ENCODE measurements around the gene F8A1.
"Not testable (repeated sequence)": the region's sequence is repeated elsewhere in the genome, so short reads cannot be mapped to it uniquely, and the experiment has no call there.

F8A1 gene

DNA sequence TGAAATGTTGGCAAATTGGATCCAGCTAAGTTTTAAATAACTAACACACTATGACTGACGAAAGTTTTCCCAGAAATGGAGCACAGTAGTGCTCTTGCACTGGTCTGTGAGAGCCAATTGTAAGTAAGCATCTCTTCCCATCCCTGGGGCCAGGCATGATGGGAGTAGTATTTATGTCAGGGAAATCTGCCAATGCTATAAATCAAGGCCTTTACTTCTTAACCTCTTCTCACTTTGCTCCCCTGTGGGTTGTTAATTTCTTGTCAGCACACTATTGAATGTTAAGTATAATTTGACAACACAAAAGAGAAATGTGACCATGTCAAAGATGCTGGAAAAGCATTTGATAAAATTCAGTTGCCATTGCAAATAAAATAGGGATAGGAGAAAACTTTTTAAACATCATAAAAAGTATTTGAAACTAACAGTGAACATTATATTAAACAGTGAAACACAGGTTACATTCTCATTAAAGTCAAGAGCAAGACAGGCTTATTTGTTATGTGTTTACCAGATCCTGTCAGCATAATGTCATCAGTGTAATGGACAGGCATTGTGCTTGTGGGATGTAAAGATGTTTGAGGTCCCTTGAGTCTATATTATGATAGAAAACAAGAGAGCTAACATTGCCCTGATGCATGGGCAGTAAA lies 5.0 kb downstream of the F8A1 start:
- DNase-seq (ENCODE audit: low read depth): no peak
- TF ChIP-seq, protein P1, sequence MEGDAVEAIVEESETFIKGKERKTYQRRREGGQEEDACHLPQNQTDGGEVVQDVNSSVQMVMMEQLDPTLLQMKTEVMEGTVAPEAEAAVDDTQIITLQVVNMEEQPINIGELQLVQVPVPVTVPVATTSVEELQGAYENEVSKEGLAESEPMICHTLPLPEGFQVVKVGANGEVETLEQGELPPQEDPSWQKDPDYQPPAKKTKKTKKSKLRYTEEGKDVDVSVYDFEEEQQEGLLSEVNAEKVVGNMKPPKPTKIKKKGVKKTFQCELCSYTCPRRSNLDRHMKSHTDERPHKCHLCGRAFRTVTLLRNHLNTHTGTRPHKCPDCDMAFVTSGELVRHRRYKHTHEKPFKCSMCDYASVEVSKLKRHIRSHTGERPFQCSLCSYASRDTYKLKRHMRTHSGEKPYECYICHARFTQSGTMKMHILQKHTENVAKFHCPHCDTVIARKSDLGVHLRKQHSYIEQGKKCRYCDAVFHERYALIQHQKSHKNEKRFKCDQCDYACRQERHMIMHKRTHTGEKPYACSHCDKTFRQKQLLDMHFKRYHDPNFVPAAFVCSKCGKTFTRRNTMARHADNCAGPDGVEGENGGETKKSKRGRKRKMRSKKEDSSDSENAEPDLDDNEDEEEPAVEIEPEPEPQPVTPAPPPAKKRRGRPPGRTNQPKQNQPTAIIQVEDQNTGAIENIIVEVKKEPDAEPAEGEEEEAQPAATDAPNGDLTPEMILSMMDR (IDR thresholded peaks at IDR 0.05; ENCODE audit: low read depth, low read length, missing control alignments): no peak
- H3K4me3 ChIP-seq (ENCODE audit: low read depth, low read length): no peak overlapping the region

DNA sequence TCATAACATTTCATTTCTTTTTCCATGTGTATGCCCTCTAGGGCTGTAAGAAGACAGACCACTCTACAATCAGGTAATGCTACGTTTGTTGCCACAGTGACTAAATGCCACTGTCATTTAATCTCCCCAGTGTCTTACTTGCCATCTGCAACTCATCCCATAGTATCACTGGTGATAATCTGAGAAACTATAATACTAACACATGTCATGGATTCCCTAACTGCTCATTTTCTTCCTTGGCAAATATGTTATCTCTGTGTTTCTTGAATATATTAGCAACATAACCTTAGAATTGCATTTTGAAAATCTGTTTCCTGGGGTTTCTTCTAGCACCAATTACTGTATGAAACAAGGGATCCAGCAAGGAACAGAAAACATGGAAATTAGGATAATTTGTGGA lies 6.1 kb downstream of the F8A1 start:
- TF ChIP-seq, protein P1 (IDR thresholded peaks at IDR 0.05; ENCODE audit: low read depth, low read length, missing control alignments): no peak
- H3K4me3 ChIP-seq (ENCODE audit: low read depth, low read length): no peak overlapping the region
- no peak for DNase-seq (ENCODE audit: low read depth)

DNA sequence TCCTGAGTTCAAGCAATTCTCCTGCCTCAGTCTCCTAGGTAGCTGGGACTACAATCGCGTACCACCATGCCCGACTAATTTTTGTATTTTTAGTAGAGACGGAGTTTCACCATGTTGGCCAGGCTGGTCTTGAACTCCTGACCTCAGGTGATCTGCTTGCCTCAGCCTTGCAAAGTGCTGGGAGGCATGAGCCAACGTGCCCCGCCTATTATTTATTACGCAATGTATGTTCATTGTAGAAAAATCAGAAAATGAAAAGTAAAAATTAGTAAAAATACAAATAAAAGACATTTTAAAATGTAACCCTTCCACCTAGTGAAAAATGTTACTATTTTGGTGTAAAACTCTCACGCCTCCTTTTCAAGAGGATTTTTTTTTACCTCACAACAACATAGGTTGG lies 14.2 kb downstream of the F8A1 start:
- TF ChIP-seq, protein P1 (IDR thresholded peaks at IDR 0.05; ENCODE audit: low read depth, low read length, missing control alignments): no peak
- no peak overlapping the region for H3K4me3 ChIP-seq (ENCODE audit: low read depth, low read length)
- no peak for DNase-seq (ENCODE audit: low read depth)

DNA sequence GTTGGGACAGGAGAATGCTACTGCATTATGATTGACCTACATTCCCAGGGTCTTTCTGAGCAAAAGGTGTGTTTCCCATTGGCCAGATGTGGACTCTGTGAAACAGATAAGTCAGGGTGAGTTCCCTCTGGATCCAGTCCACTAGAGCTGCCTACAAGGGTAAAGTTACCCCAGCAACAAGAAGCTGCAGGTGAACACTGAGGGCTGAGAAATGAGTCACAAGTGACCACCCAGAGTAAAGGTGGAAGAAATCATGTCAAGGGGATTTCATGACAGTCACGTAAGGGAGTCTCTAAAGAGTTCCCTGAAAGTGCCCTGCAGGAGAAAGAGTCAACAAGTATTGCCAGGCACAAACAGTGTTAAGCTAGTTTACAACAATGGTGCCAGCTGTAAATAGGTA lies 16.3 kb downstream of the F8A1 start:
- TF ChIP-seq, protein P1 (IDR thresholded peaks at IDR 0.05; ENCODE audit: low read depth, low read length, missing control alignments): no peak
- no peak overlapping the region for H3K4me3 ChIP-seq (ENCODE audit: low read depth, low read length)
- no peak for DNase-seq (ENCODE audit: low read depth)

DNA sequence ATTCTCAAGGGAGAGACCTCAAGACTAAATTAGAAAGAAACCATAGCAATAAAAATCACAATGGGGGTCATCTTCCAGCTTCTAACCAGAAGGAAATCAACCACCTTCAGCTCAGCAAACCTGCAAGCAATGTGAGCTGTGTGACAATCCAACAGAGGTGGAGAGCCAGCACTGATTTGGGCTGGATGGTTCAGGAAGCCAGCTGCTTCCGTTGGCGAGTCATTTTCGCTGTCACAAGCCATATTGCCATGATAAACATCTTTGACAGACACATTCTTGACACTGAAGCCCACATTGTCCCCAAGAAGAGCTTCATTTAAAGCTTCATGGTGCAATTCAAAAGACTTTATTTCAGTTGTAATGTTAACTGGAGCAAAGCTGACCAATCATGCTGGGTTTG lies 22.7 kb downstream of the F8A1 start:
- no peak overlapping the region for H3K4me3 ChIP-seq (ENCODE audit: low read depth, low read length)
- TF ChIP-seq, protein P1 (IDR thresholded peaks at IDR 0.05; ENCODE audit: low read depth, low read length, missing control alignments): no peak
- DNase-seq (ENCODE audit: low read depth): no peak

DNA sequence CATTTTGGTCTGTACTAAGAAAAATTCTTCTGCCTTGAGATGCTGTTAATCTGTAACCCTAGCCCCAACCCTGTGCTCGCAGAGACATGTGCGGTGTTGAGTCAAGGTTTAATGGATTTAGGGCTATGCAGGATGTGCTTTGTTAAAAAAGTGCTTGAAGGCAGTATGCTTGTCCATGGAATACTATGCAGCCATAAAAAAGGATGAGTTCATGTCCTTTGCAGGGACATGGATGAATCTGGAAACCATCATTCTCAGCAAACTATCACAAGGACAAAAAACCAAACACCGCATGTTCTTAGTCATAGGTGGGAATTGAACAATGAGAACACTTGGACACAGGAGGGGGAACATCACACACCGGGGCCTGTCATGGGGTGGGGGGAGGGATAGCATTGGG lies 23.9 kb downstream of the F8A1 start:
- not testable (repeated sequence) for DNase-seq (ENCODE audit: low read depth); H3K4me3 ChIP-seq (ENCODE audit: low read depth, low read length)

DNA sequence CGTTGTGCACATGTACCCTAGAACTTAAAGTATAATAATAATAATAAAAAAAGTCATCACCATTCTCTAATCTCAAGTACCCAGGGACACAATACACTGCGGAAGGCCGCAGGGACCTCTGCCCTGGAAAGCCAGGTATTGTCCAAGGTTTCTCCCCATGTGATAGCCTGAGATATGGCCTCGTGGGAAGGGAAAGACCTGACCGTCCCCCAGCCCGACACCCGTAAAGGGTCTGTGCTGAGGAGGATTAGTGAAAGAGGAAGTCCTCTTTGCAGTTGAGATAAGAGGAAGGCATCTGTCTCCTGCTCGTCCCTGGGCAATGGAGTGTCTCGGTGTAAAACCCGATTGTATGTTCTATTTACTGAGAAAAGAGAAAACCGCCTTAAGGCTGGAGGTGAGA lies 24.4 kb downstream of the F8A1 start:
- H3K4me3 ChIP-seq (ENCODE audit: low read depth, low read length); DNase-seq (ENCODE audit: low read depth): not testable (repeated sequence)

DNA sequence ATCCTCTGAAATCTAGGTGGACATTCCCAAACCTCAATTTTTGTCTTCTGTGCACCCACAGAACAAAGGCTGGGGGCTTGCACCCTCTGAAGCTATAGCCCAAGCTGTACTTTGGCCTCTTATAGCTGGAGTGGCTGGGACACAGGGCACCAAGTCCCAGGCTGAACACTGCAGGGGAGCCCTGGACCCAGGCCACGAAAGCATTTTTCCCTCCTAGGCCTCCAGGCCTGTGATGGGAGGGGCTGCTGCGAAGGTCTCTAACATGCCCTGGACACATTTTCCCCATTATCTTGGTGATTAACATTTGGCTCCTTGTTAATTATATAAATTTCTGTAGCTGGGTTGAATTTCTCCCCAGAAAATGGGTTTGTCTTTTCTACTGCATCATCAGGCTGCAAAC lies 27.9 kb downstream of the F8A1 start:
- no peak overlapping the region for H3K4me3 ChIP-seq (ENCODE audit: low read depth, low read length)
- DNase-seq (ENCODE audit: low read depth): no peak
- TF ChIP-seq, protein P1 (IDR thresholded peaks at IDR 0.05; ENCODE audit: low read depth, low read length, missing control alignments): no peak

Data from GM12864 (cell line).